SHP77 treated with DMSO at 0.1 percent for 48 hours (cell line): Measurements from ENCODE around the gene MRNIP.
"Not testable (repeated sequence)": the region's sequence is repeated elsewhere in the genome, so short reads cannot be mapped to it uniquely, and the experiment has no call there.

Source experiments
- DNase-seq: peaks from one replicate; lab custom pipeline; 2025; lab: John Stamatoyannopoulos, UW

Gene MRNIP

GRCh38 chr5:179792612-179793467 lies 65.8 kb downstream of the MRNIP start:
- no peak for DNase-seq

GRCh38 chr5:179791881-179792611 lies 66.6 kb downstream of the MRNIP start:
- no peak for DNase-seq

GRCh38 chr5:179789278-179789677 lies 69.3 kb downstream of the MRNIP start:
- DNase-seq: not testable (repeated sequence)

GRCh38 chr5:179788193-179788854 lies 70.3 kb downstream of the MRNIP start:
- no peak for DNase-seq
